H9 (cell line): ENCODE data around the gene GLRX3. TPM values are rescaled to one million over a fixed set of nuclear protein-coding genes. Genes with fewer than 3 reads are reported as not detected.

ENCODE experiments used
- DNase-seq: peaks from one replicate; pipeline ENCODE4 v3.0.0-alpha.2; 2017
- H2AFZ ChIP-seq: one replicate; pipeline ENCODE4 v1.6.1; 2013; ENCODE audit warnings: mild to moderate bottlenecking, low read length, control low read depth, moderate library complexity
- H2AK5ac ChIP-seq: 2 replicates; pipeline ENCODE4 v1.6.1; 2013; ENCODE audit warnings: low read length, control low read depth, mixed read lengths; ENCODE audit not compliant: insufficient read length
- H2BK120ac ChIP-seq: one replicate; pipeline ENCODE4 v1.6.1; 2013; ENCODE audit warnings: low read depth, mild to moderate bottlenecking, low read length, control low read depth, inconsistent platforms; ENCODE audit not compliant: poor library complexity, severe bottlenecking
- H2BK12ac ChIP-seq: 2 replicates; pipeline ENCODE4 v1.6.1; 2013; ENCODE audit warnings: low read length, control low read depth, mixed read lengths, low read depth; ENCODE audit not compliant: insufficient read length
- H2BK15ac ChIP-seq: 2 replicates; pipeline ENCODE4 v1.6.1; 2013; ENCODE audit warnings: low read depth, low read length, control low read depth
- H2BK20ac ChIP-seq: one replicate; pipeline ENCODE4 v1.6.1; 2013; ENCODE audit warnings: low read depth, mild to moderate bottlenecking, low read length, control low read depth, inconsistent platforms; ENCODE audit not compliant: poor library complexity, severe bottlenecking
- H2BK5ac ChIP-seq: 2 replicates; pipeline ENCODE4 v1.6.1; 2013; ENCODE audit warnings: low read length, control low read depth, mixed read lengths; ENCODE audit not compliant: insufficient read length
- H3K14ac ChIP-seq: 2 replicates; pipeline ENCODE4 v1.6.1; 2013; ENCODE audit warnings: low read length, control low read depth; ENCODE audit not compliant: insufficient read depth
- H3K18ac ChIP-seq: 2 replicates; pipeline ENCODE4 v1.6.1; 2013; ENCODE audit warnings: low read depth, mild to moderate bottlenecking, mixed read lengths, low read length, control low read depth; ENCODE audit not compliant: insufficient read length
- H3K23ac ChIP-seq: 2 replicates; pipeline ENCODE4 v1.6.1; 2013; ENCODE audit warnings: low read length, control low read depth, mixed read lengths, low read depth; ENCODE audit not compliant: insufficient read length
- H3K23me2 ChIP-seq: 2 replicates; pipeline ENCODE4 v1.6.1; 2013; ENCODE audit warnings: low read depth, mild to moderate bottlenecking, mixed read lengths, low read length, control low read depth; ENCODE audit not compliant: insufficient read length, poor library complexity, severe bottlenecking
- H3K27ac ChIP-seq: 2 replicates; pipeline ENCODE4 v1.5.1; 2013; ENCODE audit warnings: low read length, control low read depth, mixed read lengths, low read depth; ENCODE audit not compliant: insufficient read length
- H3K27me3 ChIP-seq: 2 replicates; pipeline ENCODE4 v1.6.1; 2013; ENCODE audit warnings: low read length, control low read depth, inconsistent platforms; ENCODE audit not compliant: insufficient read depth
- H3K4ac ChIP-seq: 2 replicates; pipeline ENCODE4 v1.6.1; 2013; ENCODE audit warnings: low read depth, mild to moderate bottlenecking, control low read depth, inconsistent platforms, low read length, moderate library complexity
- H3K4me1 ChIP-seq: 2 replicates; pipeline ENCODE4 v1.6.1; 2013; ENCODE audit warnings: low read length, control low read depth, inconsistent platforms; ENCODE audit not compliant: insufficient read depth
- H3K4me2 ChIP-seq: 2 replicates; pipeline ENCODE4 v1.6.1; 2013; ENCODE audit warnings: low read length, control low read depth, mixed read lengths; ENCODE audit not compliant: insufficient read length, insufficient read depth
- H3K56ac ChIP-seq: 2 replicates; pipeline ENCODE4 v1.6.1; 2013; ENCODE audit warnings: low read depth, mild to moderate bottlenecking, mixed read lengths, low read length, control low read depth; ENCODE audit not compliant: insufficient read length
- H3K79me1 ChIP-seq: 2 replicates; pipeline ENCODE4 v1.6.1; 2013; ENCODE audit warnings: low read depth, mild to moderate bottlenecking, moderate library complexity, low read length, control low read depth, inconsistent platforms; ENCODE audit not compliant: insufficient read depth, poor library complexity, severe bottlenecking
- H3K79me2 ChIP-seq: 2 replicates; pipeline ENCODE4 v1.6.1; 2013; ENCODE audit warnings: low read length, control low read depth, inconsistent platforms; ENCODE audit not compliant: insufficient read depth
- H3K9ac ChIP-seq: 2 replicates; pipeline ENCODE4 v1.6.1; 2013; ENCODE audit warnings: low read length, control low read depth, mixed read lengths; ENCODE audit not compliant: insufficient read length; ENCODE audit errors: extremely low read depth
- H3K9me3 ChIP-seq: one replicate; pipeline ENCODE4 v1.6.1; 2013; ENCODE audit warnings: low read depth, low read length, inconsistent platforms; ENCODE audit not compliant: control insufficient read depth
- H3T11ph ChIP-seq: one replicate; pipeline ENCODE4 v1.6.1; 2013; ENCODE audit warnings: mild to moderate bottlenecking, low read length, control low read depth, inconsistent platforms
- H4K20me1 ChIP-seq: one replicate; pipeline ENCODE4 v1.6.1; 2013; ENCODE audit not compliant: control insufficient read depth, insufficient read length, insufficient read depth
- H4K5ac ChIP-seq: 2 replicates; pipeline ENCODE4 v1.6.1; 2013; ENCODE audit warnings: low read depth, mild to moderate bottlenecking, mixed read lengths, low read length, control low read depth; ENCODE audit not compliant: insufficient read length
- H4K8ac ChIP-seq: replicated peaks from 2 replicates; pipeline ENCODE4 v1.6.1; 2013; ENCODE audit warnings: low read length, control low read depth, mixed read lengths, low read depth; ENCODE audit not compliant: insufficient read length
- H4K91ac ChIP-seq: 2 replicates; pipeline ENCODE4 v1.6.1; 2013; ENCODE audit warnings: low read depth, mild to moderate bottlenecking, moderate library complexity, mixed read lengths, low read length, control low read depth; ENCODE audit not compliant: insufficient read length
- H3K27ac Mint-ChIP-seq, 3 experiments: 2 replicates in 2 of 3; 3 replicates in 1 of 3; pipeline ENCODE4 v1.8.0; 2020 to 2021; ENCODE audit warnings: mixed read lengths in 3 of 3, mild to moderate bottlenecking in 1 of 3, moderate library complexity in 1 of 3
- H3K27me3 Mint-ChIP-seq: 2 replicates; pipeline ENCODE4 v1.8.0; 2021; ENCODE audit warnings: low read depth, mild to moderate bottlenecking, moderate library complexity, mixed read lengths
- H3K36me3 Mint-ChIP-seq, 3 experiments: 2 replicates in 2 of 3; 3 replicates in 1 of 3; pipeline ENCODE4 v1.8.0; 2020 to 2021; ENCODE audit warnings: low read depth in 3 of 3, mixed read lengths in 3 of 3; ENCODE audit not compliant: insufficient read depth in 1 of 3
- H3K4me1 Mint-ChIP-seq, 2 experiments: 2 replicates each; pipeline ENCODE4 v1.8.0; 2020; ENCODE audit warnings: mixed read lengths in 2 of 2
- H3K4me3 Mint-ChIP-seq, 2 experiments: 2 replicates in 1 of 2; 3 replicates in 1 of 2; pipeline ENCODE4 v1.8.0; 2020 to 2021; ENCODE audit warnings: mild to moderate bottlenecking in 2 of 2, mixed read lengths in 2 of 2, moderate library complexity in 1 of 2
- H3K9me3 Mint-ChIP-seq, 2 experiments: 2 replicates in 1 of 2; 3 replicates in 1 of 2; pipeline ENCODE4 v1.8.0; 2020; ENCODE audit warnings: mild to moderate bottlenecking in 2 of 2, mixed read lengths in 2 of 2, moderate library complexity in 1 of 2
- CTCF ChIP-seq: fragments of 200-600 bp; sonication (generic); conservative IDR thresholded peaks from 3 replicates; pipeline ENCODE4 v1.8.0; 2021; ENCODE audit warnings: antibody characterized with exemption, mild to moderate bottlenecking
- WGBS: extraction: QIAGEN DNeasy Blood & Tissue Kit; methylation state at CpG from one replicate; pipeline ENCODE4 v1.1.7; 2013; ENCODE audit warnings: missing lambda C conversion rate, low lambda C conversion rate, mixed read lengths; ENCODE audit not compliant: insufficient read length; ENCODE audit errors: extremely low coverage; 5-methylcytosine and 5-hydroxymethylcytosine counted together
- total RNA-seq: library from RNA; stranded (reverse); gene quantifications from 2 replicates; pipeline ENCODE4 v1.2.1, GENCODE V29; 2021

The GLRX3 gene
- total RNA-seq, 1 experiment from 2014 or later: 139 TPM

GRCh38 chr10:130220251-130221185, 84.3 kb downstream of the GLRX3 start:
- Histone ChIP-seq H3K4ac (no peak overlapping the region), H4K91ac (no peak overlapping the region), H3K56ac (no peak overlapping the region), H4K8ac (no peak overlapping the region), H3K9ac (no peak overlapping the region), H2BK12ac (no peak overlapping the region), H4K5ac (no peak overlapping the region), H2AK5ac (no peak overlapping the region), H3K23me2 (no peaks in the 10 kb centered on the region), H2BK20ac (no peak overlapping the region), H3K9me3 (no peaks in the 10 kb centered on the region), H3K18ac (no peak overlapping the region), H3K4me2 (no peak overlapping the region), H3K23ac (no peak overlapping the region), H2BK5ac (no peak overlapping the region), H3T11ph (no peak overlapping the region), H3K79me2 (no peaks in the 10 kb centered on the region), H3K27me3 (no peaks in the 10 kb centered on the region), H3K79me1 (no peaks in the 10 kb centered on the region), H2BK120ac (no peak overlapping the region), H2BK15ac (no peak overlapping the region), H4K20me1 (no peaks in the 10 kb centered on the region), H3K27ac (no peak overlapping the region), H3K4me1 (no peaks in the 10 kb centered on the region), H3K14ac (no peak overlapping the region), H2AFZ (no peak overlapping the region)
- Mint-ChIP-seq H3K27me3 (no peaks in the 10 kb centered on the region), H3K27ac (no peak overlapping the region), H3K4me1 (no peaks in the 10 kb centered on the region), H3K9me3 (peaks cover 0 to 1% of the 10 kb centered on the region in 2 experiments; a peak in 1 of 5 replicates), H3K36me3 (no peaks in the 10 kb centered on the region), H3K4me3 (no peak overlapping the region)
- WGBS: no CpG with 5 or more reads among the region's 19 CpGs
- TF ChIP-seq CTCF: no peak
- peak; percentile 15 for DNase-seq
